H9 (cell line): Measurements from ENCODE around the gene AKIRIN1. TPM values are rescaled to one million over a fixed set of nuclear protein-coding genes. Genes with fewer than 3 reads are reported as not detected.
A peak's percentile ranks its signal among the peaks of the same experiment; 100 is the strongest.

Experiments
- DNase-seq: peaks from one replicate; pipeline ENCODE4 v3.0.0-alpha.2; 2017
- H2AFZ ChIP-seq: one replicate; pipeline ENCODE4 v1.6.1; 2013; ENCODE audit warnings: mild to moderate bottlenecking, low read length, control low read depth, moderate library complexity
- H2AK5ac ChIP-seq: 2 replicates; pipeline ENCODE4 v1.6.1; 2013; ENCODE audit warnings: low read length, control low read depth, mixed read lengths; ENCODE audit not compliant: insufficient read length
- H2BK120ac ChIP-seq: one replicate; pipeline ENCODE4 v1.6.1; 2013; ENCODE audit warnings: low read depth, mild to moderate bottlenecking, low read length, control low read depth, inconsistent platforms; ENCODE audit not compliant: poor library complexity, severe bottlenecking
- H2BK12ac ChIP-seq: 2 replicates; pipeline ENCODE4 v1.6.1; 2013; ENCODE audit warnings: low read length, control low read depth, mixed read lengths, low read depth; ENCODE audit not compliant: insufficient read length
- H2BK15ac ChIP-seq: 2 replicates; pipeline ENCODE4 v1.6.1; 2013; ENCODE audit warnings: low read depth, low read length, control low read depth
- H2BK20ac ChIP-seq: one replicate; pipeline ENCODE4 v1.6.1; 2013; ENCODE audit warnings: low read depth, mild to moderate bottlenecking, low read length, control low read depth, inconsistent platforms; ENCODE audit not compliant: poor library complexity, severe bottlenecking
- H2BK5ac ChIP-seq: 2 replicates; pipeline ENCODE4 v1.6.1; 2013; ENCODE audit warnings: low read length, control low read depth, mixed read lengths; ENCODE audit not compliant: insufficient read length
- H3K14ac ChIP-seq: 2 replicates; pipeline ENCODE4 v1.6.1; 2013; ENCODE audit warnings: low read length, control low read depth; ENCODE audit not compliant: insufficient read depth
- H3K18ac ChIP-seq: 2 replicates; pipeline ENCODE4 v1.6.1; 2013; ENCODE audit warnings: low read depth, mild to moderate bottlenecking, mixed read lengths, low read length, control low read depth; ENCODE audit not compliant: insufficient read length
- H3K23ac ChIP-seq: 2 replicates; pipeline ENCODE4 v1.6.1; 2013; ENCODE audit warnings: low read length, control low read depth, mixed read lengths, low read depth; ENCODE audit not compliant: insufficient read length
- H3K23me2 ChIP-seq: 2 replicates; pipeline ENCODE4 v1.6.1; 2013; ENCODE audit warnings: low read depth, mild to moderate bottlenecking, mixed read lengths, low read length, control low read depth; ENCODE audit not compliant: insufficient read length, poor library complexity, severe bottlenecking
- H3K27ac ChIP-seq: 2 replicates; pipeline ENCODE4 v1.5.1; 2013; ENCODE audit warnings: low read length, control low read depth, mixed read lengths, low read depth; ENCODE audit not compliant: insufficient read length
- H3K27me3 ChIP-seq: 2 replicates; pipeline ENCODE4 v1.6.1; 2013; ENCODE audit warnings: low read length, control low read depth, inconsistent platforms; ENCODE audit not compliant: insufficient read depth
- H3K4ac ChIP-seq: 2 replicates; pipeline ENCODE4 v1.6.1; 2013; ENCODE audit warnings: low read depth, mild to moderate bottlenecking, control low read depth, inconsistent platforms, low read length, moderate library complexity
- H3K4me1 ChIP-seq: 2 replicates; pipeline ENCODE4 v1.6.1; 2013; ENCODE audit warnings: low read length, control low read depth, inconsistent platforms; ENCODE audit not compliant: insufficient read depth
- H3K4me2 ChIP-seq: 2 replicates; pipeline ENCODE4 v1.6.1; 2013; ENCODE audit warnings: low read length, control low read depth, mixed read lengths; ENCODE audit not compliant: insufficient read length, insufficient read depth
- H3K56ac ChIP-seq: 2 replicates; pipeline ENCODE4 v1.6.1; 2013; ENCODE audit warnings: low read depth, mild to moderate bottlenecking, mixed read lengths, low read length, control low read depth; ENCODE audit not compliant: insufficient read length
- H3K79me1 ChIP-seq: 2 replicates; pipeline ENCODE4 v1.6.1; 2013; ENCODE audit warnings: low read depth, mild to moderate bottlenecking, moderate library complexity, low read length, control low read depth, inconsistent platforms; ENCODE audit not compliant: insufficient read depth, poor library complexity, severe bottlenecking
- H3K79me2 ChIP-seq: 2 replicates; pipeline ENCODE4 v1.6.1; 2013; ENCODE audit warnings: low read length, control low read depth, inconsistent platforms; ENCODE audit not compliant: insufficient read depth
- H3K9ac ChIP-seq: 2 replicates; pipeline ENCODE4 v1.6.1; 2013; ENCODE audit warnings: low read length, control low read depth, mixed read lengths; ENCODE audit not compliant: insufficient read length; ENCODE audit errors: extremely low read depth
- H3K9me3 ChIP-seq: one replicate; pipeline ENCODE4 v1.6.1; 2013; ENCODE audit warnings: low read depth, low read length, inconsistent platforms; ENCODE audit not compliant: control insufficient read depth
- H3T11ph ChIP-seq: one replicate; pipeline ENCODE4 v1.6.1; 2013; ENCODE audit warnings: mild to moderate bottlenecking, low read length, control low read depth, inconsistent platforms
- H4K20me1 ChIP-seq: one replicate; pipeline ENCODE4 v1.6.1; 2013; ENCODE audit not compliant: control insufficient read depth, insufficient read length, insufficient read depth
- H4K5ac ChIP-seq: 2 replicates; pipeline ENCODE4 v1.6.1; 2013; ENCODE audit warnings: low read depth, mild to moderate bottlenecking, mixed read lengths, low read length, control low read depth; ENCODE audit not compliant: insufficient read length
- H4K8ac ChIP-seq: replicated peaks from 2 replicates; pipeline ENCODE4 v1.6.1; 2013; ENCODE audit warnings: low read length, control low read depth, mixed read lengths, low read depth; ENCODE audit not compliant: insufficient read length
- H4K91ac ChIP-seq: 2 replicates; pipeline ENCODE4 v1.6.1; 2013; ENCODE audit warnings: low read depth, mild to moderate bottlenecking, moderate library complexity, mixed read lengths, low read length, control low read depth; ENCODE audit not compliant: insufficient read length
- H3K27ac Mint-ChIP-seq, 3 experiments: 2 replicates in 2 of 3; 3 replicates in 1 of 3; pipeline ENCODE4 v1.8.0; 2020 to 2021; ENCODE audit warnings: mixed read lengths in 3 of 3, mild to moderate bottlenecking in 1 of 3, moderate library complexity in 1 of 3
- H3K27me3 Mint-ChIP-seq: 2 replicates; pipeline ENCODE4 v1.8.0; 2021; ENCODE audit warnings: low read depth, mild to moderate bottlenecking, moderate library complexity, mixed read lengths
- H3K36me3 Mint-ChIP-seq, 3 experiments: 2 replicates in 2 of 3; 3 replicates in 1 of 3; pipeline ENCODE4 v1.8.0; 2020 to 2021; ENCODE audit warnings: low read depth in 3 of 3, mixed read lengths in 3 of 3; ENCODE audit not compliant: insufficient read depth in 1 of 3
- H3K4me1 Mint-ChIP-seq, 2 experiments: 2 replicates each; pipeline ENCODE4 v1.8.0; 2020; ENCODE audit warnings: mixed read lengths in 2 of 2
- H3K4me3 Mint-ChIP-seq, 2 experiments: 2 replicates in 1 of 2; 3 replicates in 1 of 2; pipeline ENCODE4 v1.8.0; 2020 to 2021; ENCODE audit warnings: mild to moderate bottlenecking in 2 of 2, mixed read lengths in 2 of 2, moderate library complexity in 1 of 2
- H3K9me3 Mint-ChIP-seq, 2 experiments: 2 replicates in 1 of 2; 3 replicates in 1 of 2; pipeline ENCODE4 v1.8.0; 2020; ENCODE audit warnings: mild to moderate bottlenecking in 2 of 2, mixed read lengths in 2 of 2, moderate library complexity in 1 of 2
- CTCF ChIP-seq: fragments of 200-600 bp; sonication (generic); conservative IDR thresholded peaks from 3 replicates; pipeline ENCODE4 v1.8.0; 2021; ENCODE audit warnings: antibody characterized with exemption, mild to moderate bottlenecking
- WGBS: extraction: QIAGEN DNeasy Blood & Tissue Kit; methylation state at CpG from one replicate; pipeline ENCODE4 v1.1.7; 2013; ENCODE audit warnings: missing lambda C conversion rate, low lambda C conversion rate, mixed read lengths; ENCODE audit not compliant: insufficient read length; ENCODE audit errors: extremely low coverage; 5-methylcytosine and 5-hydroxymethylcytosine counted together
- total RNA-seq: library from RNA; stranded (reverse); gene quantifications from 2 replicates; pipeline ENCODE4 v1.2.1, GENCODE V29; 2021

Gene AKIRIN1
- total RNA-seq, 1 experiment from 2014 or later = 237 TPM

GRCh38 chr1:39044762-39045161, 53.7 kb downstream of the AKIRIN1 start:
- no peaks in the 10 kb centered on the region for H3K4me1 ChIP-seq
- H3K27ac Mint-ChIP-seq = peak overlapping the region in 1 of 3 experiments; percentile 23; a peak in 1 of 7 replicates
- no peak overlapping the region for H2BK15ac ChIP-seq
- H3K4me1 Mint-ChIP-seq = peaks cover 2 to 7% of the 10 kb centered on the region in 2 experiments
- no peak for DNase-seq
- H3K27me3 ChIP-seq = no peaks in the 10 kb centered on the region
- H2BK20ac ChIP-seq = no peak overlapping the region
- H3K4me3 Mint-ChIP-seq = no peak overlapping the region
- no CpG with 5 or more reads among the region's 1 CpG for WGBS
- H3K4me2 ChIP-seq = no peak overlapping the region
- H4K20me1 ChIP-seq = no peaks in the 10 kb centered on the region
- H3K56ac ChIP-seq = no peak overlapping the region
- no peak overlapping the region for H2AFZ ChIP-seq
- no peak overlapping the region for H4K8ac ChIP-seq
- no peak overlapping the region for H2AK5ac ChIP-seq
- H3K14ac ChIP-seq = no peak overlapping the region
- no peak overlapping the region for H3K27ac ChIP-seq
- no peak overlapping the region for H3K23ac ChIP-seq
- H3K79me1 ChIP-seq = no peaks in the 10 kb centered on the region
- H4K5ac ChIP-seq = no peak overlapping the region
- no peaks in the 10 kb centered on the region for H3K23me2 ChIP-seq
- no peaks in the 10 kb centered on the region for H3K9me3 ChIP-seq
- H3K79me2 ChIP-seq = no peaks in the 10 kb centered on the region
- H2BK120ac ChIP-seq = no peak overlapping the region
- H3K18ac ChIP-seq = no peak overlapping the region
- H3K9ac ChIP-seq = no peak overlapping the region
- no peak overlapping the region for H2BK12ac ChIP-seq
- 0 out of 3 replicates have a peak, but pooled peaks have one; percentile 15 for TF ChIP-seq CTCF
- no peaks in the 10 kb centered on the region for H3K9me3 Mint-ChIP-seq
- H3T11ph ChIP-seq = no peak overlapping the region
- H4K91ac ChIP-seq = no peak overlapping the region
- H3K36me3 Mint-ChIP-seq = peaks cover 5 to 24% (median 20%) of the 10 kb centered on the region in 3 experiments; a peak in 4 of 7 replicates
- H2BK5ac ChIP-seq = no peak overlapping the region
- H3K27me3 Mint-ChIP-seq = no peaks in the 10 kb centered on the region; the same call in 1 of the 2 replicates
- H3K4ac ChIP-seq = no peak overlapping the region
